NCI-H69 (cell line): Measurements from ENCODE around the gene RAI14.
"Not testable (repeated sequence)": the region's sequence is repeated elsewhere in the genome, so short reads cannot be mapped to it uniquely, and the experiment has no call there.

Experiments
- DNase-seq: peaks from one replicate; lab custom pipeline; 2025; lab: John Stamatoyannopoulos, UW

The RAI14 gene

DNA sequence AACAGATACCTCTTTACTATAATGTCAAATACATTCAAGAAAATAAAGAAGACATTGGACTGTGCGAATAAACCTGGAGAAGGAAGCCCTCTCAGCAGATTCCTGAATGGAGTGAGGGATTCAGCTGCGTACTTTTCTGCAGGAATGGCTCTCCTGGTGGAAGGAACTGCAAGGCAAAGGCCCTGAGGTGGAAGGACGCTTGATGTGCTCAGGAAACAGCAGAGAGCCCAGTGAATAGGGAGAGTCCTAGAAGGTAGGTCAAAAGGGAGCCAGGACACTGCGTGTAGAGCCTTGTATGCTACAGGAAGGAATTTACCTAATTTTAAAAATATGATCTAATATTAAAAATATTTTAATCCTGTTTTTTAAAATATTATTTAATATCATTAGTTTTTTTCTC lies 114.4 kb downstream of the RAI14 start:
- DNase-seq = no peak

DNA sequence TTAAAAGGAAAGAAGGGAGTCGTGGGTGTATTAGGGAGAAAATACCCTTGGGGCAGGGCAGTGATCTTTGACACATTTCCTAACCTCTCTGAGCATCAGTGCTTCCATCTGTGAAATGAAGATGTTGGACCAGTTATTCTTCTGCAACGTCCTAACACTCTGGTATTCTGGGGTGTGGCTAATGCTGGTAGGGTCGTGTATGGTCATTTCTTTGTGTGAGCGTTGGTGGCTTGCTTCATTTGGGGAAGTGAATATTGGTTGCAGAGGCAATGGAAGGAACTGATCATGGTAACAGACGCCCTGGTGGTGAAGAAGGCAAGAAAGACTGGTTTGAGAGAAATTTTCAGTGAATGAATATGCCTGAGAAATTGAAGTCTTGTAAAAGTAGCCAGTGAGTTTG lies 114.9 kb downstream of the RAI14 start:
- no peak for DNase-seq

DNA sequence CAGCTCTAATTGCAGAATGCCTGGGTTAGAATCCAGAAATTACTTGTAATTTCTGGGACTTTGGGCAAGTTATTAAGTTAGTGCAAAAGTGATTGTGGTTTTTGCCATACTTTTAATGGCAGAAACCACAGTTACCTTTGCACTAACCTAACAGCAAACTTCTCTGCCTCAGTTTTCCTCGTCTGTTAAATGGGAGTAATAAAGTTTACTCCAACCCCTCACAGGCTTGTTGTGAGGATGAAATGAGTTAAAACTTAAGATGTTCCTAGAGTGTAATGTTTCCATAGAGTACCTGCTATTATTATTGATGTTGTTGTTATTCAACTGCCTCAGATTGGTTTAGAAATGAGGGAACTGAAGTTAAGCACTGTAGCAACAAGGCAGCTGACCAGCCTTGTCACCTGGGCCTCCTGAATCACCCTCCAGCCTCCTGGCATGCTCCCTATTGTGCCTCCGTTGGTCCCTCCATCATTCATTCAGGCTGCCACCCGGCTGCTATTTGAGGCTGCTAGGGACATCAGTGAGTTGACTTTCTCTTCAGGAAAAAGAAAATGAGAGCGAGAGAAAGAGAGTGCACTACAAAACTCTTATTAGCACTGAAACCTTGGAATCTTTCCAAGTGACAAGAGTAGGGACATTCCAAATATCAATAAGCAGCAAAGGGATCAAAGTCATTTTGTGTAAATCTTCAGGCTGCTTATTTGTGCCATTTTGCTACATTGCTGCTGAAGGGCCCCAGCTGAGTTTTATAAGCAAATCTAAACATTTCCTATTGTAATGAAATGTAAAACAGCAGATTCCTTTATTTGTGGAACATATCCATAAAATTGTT lies 116.4 kb downstream of the RAI14 start:
- DNase-seq = no peak

DNA sequence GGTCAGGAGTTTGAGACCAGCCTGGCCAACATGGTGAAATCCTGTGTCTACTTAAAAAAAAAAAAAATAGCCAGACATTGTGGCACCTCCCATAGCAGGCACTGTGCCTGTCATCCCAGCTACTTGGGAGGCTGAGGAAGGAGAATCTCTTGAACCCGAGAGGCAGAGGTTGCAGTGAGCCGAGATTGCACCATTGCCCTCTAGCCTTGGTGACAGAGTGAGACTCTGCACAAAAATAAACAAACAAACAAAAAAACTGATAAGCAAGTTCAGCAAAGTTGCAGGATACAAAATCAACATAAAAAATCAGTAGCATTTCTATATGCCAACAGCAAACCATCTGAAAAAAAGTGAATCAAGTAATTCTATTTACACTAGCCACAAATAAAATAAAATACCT lies 118.0 kb downstream of the RAI14 start:
- no peak for DNase-seq

DNA sequence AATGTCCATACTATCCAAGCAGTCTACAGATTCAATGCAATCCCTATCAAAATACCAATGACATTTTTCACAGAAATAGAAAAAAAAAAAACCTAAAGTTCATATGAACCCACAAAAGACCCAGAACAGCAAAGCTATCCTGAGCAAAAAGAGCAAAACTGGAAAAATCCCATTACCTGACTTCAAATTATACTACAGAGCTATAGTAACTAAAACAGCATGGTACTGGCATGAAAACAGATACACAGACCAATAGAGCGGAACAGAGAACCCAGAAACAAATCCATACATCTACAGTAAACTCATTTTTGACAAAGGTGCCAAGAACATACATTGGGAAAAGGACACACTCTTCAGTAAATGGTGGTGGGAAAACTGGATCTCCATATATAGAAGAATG lies 118.5 kb downstream of the RAI14 start:
- not testable (repeated sequence) for DNase-seq

DNA sequence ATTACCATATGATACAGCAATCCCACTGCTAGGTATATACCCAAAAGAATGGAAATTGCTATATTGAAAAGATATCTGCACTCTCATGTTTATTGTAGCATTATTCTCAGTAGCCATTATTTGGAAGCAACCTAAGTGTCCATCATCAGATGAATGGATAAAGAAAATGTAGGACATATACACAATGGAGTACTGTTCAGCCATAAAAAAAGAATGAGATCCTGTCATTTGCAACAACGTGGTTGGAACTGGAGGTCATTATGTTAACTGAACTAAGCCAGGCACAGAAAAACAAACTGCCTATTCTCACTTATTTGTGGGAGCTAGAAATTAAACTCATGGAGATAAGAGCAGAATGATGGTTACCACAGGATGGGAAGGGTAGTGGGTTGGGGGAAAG lies 119.8 kb downstream of the RAI14 start:
- no peak for DNase-seq

DNA sequence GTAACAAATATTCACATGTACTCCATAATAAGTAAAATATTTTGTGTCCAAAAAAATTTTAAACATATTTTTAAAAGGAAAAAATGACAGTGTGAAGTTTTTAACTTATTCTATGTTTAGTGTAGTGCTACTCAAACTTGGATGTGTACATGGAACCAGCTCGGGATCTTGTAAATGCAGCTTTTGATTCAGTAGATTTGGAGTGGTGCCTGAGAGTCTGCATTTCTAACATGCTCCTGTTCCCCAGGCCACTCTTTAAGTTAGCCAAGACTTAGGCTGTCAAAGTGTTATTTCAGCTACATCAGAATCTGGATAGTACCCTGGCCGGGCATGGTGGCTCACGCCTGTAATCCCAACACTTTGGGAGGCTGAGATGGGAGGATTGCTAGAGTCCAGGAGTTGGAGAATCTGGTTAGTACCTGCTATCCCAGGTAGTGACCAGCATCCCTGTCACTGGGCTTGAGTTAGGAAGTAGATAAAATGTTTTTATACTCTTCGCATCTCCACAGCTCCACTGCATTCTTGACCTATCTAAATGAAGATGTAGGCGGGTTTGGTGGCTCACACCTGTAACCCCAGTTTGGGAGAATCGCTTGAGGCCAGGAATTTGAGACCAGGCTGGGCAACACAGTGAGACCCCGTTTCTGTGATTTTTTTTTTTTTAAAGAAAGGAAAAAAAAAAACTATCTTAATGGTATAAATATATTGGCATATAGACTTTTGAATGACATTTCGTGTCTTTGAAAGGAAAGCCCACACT lies 122.1 kb downstream of the RAI14 start:
- DNase-seq = no peak

DNA sequence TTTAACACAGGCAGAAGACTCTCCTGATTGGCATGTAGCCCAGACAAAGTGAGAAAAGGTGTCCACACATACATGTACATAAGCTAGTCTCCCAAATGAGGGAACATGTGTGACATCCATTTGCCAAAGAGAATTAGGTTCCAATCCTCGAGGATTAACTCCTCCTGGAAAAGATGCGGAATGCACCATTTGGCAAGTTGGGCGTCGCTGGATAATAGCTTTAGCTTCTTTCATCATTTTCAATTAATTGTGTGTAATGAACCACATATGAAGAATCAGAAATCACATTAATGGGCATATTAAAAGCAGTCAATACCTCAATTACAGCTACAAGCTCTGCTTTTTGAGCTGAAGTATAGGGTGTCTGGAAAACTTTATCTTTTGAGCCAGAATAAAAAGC lies 127.8 kb downstream of the RAI14 start:
- not testable (repeated sequence) for DNase-seq

DNA sequence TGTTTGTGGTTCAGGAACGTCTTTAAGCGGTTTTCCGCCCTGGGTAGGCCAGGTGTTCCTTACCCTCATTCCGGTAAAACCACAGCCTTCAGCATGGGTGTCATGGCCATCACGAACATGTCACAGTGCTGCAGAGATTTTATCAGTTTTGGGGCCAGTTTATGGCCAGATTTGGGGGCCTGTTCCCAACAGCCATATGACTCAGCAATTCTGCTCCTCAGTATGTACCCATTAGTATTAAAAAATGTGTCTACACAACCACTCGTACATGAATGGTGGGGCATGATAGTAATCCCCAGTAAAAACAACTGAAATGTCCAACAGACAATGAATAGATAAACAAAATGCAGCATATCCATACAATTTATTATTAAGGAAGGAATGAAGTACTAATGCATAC lies 130.9 kb downstream of the RAI14 start:
- DNase-seq = no peak

DNA sequence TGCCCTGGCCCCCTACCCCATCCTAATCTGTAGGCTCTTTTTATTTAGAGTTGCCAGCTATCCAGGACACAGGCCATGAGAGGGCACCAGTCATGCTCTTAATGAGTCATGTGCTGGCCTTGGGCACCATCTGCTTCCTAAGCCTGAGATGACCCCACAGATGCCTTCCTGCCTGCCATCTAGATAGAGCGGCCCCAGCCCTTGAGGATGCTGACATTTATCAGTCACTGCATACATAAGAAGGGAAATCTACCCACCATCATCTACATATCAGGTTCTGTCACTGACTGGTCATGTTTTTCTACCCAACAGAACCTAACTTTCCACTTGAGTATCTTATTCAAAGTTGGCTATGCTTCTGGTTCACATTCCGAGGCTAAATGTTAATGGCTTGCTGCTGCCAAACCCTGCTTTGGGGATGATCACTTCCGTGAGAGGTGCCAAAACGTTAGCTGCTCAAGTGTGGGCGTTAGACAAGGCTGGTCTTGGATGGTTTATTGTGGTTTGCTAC lies 132.9 kb downstream of the RAI14 start:
- DNase-seq = no peak

DNA sequence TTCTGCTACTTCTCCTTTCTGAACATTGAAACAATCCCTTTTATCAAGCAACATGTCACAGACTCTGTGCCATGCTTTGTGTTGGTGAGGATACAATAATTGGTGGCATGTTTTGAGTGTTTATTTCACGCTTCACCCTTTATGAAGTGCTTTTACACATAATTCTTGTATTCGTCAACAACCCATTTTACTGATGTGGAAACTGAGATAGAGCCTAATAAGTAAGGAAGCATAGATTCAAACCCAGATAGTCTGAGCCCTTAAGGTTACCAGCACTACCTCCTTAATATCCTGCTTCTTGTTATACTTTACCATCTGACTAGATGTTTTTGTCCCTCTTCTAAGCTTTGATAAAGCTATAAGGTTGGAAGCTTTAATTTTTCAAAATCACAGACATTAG lies 133.5 kb downstream of the RAI14 start:
- no peak for DNase-seq

DNA sequence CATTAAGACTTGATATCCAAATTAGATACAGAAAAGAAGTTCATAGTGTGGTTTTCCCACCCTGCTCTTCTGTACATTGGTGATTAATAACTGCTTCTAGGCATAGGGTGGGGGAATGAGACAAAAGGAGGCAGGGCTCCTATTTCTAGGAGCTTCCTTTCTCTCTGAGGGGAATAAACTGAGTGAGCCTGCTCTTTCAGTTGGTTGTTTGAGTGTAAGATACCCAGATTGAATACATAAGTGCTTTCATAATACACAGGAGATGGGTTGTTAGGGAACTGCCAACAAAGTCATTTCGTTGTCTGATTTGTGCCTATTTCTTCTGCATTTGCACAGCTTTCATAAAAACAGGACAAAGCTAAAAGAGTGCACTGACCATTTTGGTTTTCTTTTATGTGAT lies 133.9 kb downstream of the RAI14 start:
- peak; percentile 9 for DNase-seq

DNA sequence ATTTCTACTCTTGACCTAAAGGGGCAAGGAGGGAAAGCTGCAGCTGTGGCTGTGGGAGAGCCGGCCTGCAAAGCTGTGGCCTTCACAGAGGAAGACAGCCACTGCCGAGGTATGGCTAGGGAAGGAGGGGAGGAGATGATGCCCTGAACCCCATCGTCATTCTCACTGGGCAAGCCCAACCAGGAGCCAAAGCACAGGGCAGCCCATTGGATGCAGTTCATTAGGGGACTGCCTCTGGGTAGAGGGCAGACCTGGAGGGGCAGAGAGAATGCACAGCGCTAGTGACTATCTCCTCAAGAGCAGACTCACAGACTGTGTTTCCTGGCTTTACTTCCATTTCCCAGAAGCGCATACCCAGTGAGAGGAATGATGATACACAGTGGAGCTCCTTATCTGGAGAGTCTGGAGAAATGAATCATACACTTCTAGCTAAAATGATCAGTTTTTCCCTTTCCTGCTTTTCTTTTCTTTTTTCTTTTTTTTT lies 135.7 kb downstream of the RAI14 start:
- DNase-seq = no peak

DNA sequence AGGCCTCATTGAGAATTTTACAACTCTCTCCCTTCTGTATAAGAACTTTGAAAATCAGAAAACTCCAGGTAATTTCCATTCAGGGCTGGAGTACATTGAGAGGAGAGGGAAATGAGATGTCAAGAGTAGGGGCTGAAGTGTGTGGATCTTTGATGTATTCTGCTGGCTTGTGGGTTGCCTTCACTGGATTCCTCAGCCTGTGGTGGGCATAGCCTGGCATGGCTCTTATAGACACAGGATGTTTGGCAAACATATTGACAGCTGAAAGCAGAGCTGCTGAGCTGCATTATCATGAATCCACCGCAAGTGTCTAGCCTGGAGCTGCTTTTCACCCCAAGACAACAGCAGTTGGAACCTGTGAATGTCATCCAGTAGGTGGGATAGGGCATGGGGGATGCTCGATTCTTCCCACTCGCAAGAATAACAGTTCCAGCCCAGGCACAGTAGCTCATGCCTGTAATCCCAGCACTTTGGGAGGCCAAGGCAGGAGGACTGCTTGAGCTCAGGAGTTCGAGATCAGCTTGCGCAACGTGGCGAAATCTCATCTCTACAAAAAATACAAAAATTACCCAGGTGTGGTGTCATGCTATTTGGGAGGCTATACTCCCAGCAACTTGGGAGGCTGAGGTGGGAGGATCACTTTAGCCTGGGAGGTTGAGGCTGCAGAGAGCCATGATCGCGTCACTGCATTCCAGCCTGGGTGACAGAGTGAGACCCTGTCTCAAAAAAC lies 146.9 kb downstream of the RAI14 start:
- DNase-seq = no peak

DNA sequence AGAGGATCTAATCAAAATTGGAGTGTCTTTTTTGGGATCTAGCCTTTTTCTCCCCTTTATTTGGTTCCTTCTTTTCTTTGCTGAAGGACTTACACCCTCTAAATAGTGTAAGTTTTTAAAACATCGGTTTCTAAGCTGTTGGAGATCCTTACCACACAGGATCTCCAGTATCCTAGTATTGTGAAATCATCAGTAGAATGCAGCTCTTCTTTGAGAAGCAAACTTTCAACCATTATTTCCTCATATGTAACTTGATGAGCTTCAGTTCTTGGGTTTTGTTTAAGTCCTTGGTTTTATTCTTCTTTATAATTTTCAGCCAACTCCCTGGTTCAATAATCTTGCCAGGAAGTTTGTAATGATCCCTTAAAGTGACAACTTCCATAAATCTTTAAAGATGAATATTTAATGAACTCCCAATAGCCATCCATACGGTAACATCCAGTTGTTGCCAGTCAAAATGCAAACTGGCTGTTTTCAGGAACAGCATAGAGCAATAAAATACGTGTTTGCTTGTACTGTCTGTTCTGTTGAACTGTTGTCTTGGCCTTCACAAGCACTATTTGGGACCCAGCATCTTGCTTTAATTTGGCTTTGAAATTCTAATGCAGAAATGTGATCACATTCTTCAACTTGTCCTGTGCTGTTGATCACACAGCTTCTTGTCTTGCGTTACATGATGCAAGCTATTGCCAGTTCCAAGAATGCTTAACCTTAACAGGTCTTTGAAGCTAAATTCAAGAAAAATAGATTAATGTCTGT lies 148.0 kb downstream of the RAI14 start:
- no peak for DNase-seq

DNA sequence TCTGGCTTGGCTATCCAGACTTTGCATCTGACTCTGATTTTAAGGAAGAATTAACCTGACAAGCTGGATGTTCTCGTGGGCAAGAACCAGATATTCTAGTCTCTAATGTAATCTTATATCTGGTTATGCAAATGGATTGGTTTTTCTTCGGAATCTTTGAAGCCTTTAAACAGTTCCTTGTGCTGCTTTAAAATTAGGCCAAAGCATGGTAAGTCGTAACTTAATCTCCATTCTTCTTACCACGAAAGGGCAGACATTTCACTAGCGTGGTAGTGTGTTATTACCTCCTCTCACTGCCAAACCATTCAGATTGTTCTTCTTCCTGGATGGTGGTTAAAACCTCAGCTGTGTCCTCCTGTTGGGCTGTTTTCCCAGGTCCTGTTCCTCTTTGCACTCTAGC lies 148.8 kb downstream of the RAI14 start:
- DNase-seq = no peak

DNA sequence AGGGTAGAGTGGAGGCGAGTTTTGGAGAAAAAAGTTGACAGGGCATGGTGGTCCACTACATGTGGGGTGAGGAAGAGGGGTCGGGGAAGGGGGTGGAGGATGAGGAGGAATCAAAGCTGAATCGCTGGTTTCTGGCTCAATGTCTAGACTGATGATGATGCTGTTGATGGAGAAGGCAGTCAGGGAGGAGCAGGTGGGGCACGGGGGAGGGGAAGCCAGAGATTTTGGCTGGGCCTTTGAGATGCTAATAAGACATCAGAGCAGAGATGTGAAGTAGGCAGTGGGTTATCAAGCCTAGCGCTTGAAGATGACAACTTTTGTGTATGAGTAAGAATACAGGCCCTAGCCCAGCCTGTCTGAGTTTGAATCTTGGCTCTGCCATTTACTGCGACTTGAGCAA lies 150.4 kb downstream of the RAI14 start:
- DNase-seq = no peak

DNA sequence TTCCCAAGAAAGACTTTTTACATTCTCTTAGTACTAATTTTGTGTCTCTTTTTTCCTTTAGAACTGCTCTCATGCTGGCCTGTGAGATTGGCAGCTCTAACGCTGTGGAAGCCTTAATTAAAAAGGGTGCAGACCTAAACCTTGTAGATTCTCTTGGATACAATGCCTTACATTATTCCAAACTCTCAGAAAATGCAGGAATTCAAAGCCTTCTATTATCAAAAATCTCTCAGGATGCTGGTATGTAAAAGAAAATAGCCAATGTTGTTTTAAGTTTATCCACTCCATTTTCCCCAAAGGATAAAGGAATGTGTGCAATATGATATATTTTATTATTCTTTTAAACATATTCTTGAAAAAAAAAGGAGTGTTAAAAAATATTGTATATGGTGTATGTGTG lies 155.6 kb downstream of the RAI14 start:
- DNase-seq = no peak

DNA sequence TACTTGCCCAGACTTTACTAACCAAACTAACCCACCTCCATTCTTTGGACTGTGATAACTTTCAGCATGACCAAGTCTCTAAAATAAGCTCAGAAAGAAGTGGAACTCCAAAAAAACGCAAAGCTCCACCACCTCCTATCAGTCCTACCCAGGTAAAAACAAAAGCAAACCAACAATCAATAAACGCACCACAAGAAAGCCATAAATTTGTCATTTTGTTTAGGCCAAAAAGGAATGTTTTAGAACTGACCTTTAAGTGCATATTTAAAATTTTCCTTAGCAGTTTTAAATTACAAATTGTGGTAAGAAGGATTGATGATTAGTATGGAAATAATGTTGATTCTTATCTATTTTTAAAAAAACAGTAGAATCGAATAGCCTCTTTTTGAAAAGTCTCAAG lies 157.4 kb downstream of the RAI14 start:
- DNase-seq = no peak

DNA sequence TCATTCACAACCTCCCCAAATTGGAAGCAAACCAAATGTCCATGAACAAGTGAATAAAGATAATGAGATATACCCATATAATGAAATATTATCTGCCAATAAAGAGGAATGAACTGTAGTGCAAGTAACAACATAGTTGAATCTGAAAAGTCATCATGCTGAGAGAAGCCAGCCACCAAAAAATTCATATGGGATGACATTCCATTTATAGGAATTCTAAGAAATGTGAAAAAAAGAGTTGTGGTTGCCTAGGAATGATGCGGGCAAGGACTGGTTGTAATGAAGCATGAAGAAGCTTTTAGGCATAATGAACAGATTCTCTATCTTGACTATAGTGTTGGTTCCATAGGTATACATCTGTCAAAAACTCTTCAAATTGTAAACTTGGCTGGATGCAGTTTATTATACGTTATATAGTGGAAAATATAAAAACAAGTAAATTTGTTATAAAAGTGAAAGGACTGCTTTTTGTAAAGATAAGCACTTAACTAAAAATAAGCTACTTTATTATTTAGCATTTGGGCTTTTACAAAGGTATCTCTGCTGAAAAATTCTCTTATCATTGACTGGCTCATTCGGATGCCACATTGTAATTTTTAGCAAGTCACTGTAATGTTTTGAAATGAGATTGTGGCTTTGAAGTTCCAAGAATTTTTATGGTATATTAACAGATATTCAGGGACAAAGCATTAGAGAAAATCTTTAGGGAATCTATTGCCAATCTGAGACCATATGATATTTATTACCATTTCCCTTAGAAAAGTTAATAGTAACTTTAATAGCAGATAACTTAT lies 161.6 kb downstream of the RAI14 start:
- no peak for DNase-seq

DNA sequence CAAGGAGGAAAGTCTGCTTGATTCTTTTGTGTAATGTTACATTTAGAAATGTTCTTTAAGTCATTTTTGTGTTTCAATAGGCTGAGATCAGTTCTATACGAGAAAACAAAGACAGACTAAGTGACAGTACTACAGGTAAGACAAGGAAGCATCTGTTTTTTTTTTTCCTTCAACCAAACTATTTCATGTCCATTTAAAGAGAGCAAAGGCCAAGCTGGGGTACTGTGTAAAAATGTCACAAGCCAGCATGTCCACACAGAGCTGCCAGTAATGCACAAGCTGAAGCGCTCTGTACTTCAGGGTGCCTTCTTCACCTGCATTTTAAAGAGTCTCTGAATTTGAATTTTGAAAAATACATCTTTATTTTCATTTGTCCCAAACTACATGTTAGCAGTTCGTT lies 162.6 kb downstream of the RAI14 start:
- no peak for DNase-seq
